ENCODE data around the gene TAGAP.

Gene TAGAP

GRCh38 chr6:159082039-159082815 lies 37.4 kb upstream of the TAGAP start:
- H3K36me3 ChIP-seq (ENCODE audit: insufficient read depth, low read depth, low read length) = no peaks in the 10 kb centered on the region
- no peak overlapping the region for H3K9ac ChIP-seq (ENCODE audit: low read depth, low read length)
- H3K9me3 ChIP-seq (ENCODE audit: insufficient read depth, low read depth, low read length) = no peaks in the 10 kb centered on the region
- H3K4me1 ChIP-seq (ENCODE audit: insufficient read depth, low read length) = no peaks in the 10 kb centered on the region
- H3K27me3 ChIP-seq (ENCODE audit: insufficient read depth, low read length) = no peaks in the 10 kb centered on the region
- no peak overlapping the region for H3K4me3 ChIP-seq (ENCODE audit: low read length)
- no peak overlapping the region for H3K27ac ChIP-seq (ENCODE audit: low read length)

GRCh38 chr6:159080217-159080976 lies 35.6 kb upstream of the TAGAP start:
- Histone ChIP-seq H3K27ac (ENCODE audit: low read length) (no peak overlapping the region), H3K4me3 (ENCODE audit: low read length) (no peak overlapping the region)

DNA sequence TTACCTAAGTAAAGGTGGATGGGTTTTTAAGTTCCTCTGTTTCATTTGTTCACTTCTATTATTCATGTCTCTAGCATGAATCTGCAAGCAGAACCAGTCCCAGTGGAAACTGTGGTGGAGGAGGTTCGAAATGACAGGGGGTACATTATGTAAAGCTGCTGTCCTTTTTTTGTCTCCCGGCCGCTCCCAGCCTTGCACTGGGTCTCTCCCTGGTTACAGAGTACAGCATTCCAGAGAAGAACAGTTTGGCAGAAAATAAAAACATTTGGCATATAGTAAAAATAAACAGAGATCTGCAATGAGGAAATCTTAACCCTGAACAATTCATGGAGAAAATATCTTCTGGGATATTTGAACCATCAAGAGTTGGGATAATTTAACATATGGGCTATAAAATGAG lies 34.6 kb upstream of the TAGAP start:
- Histone ChIP-seq H3K9me3 (ENCODE audit: insufficient read depth, low read depth, low read length) (no peaks in the 10 kb centered on the region), H3K27me3 (ENCODE audit: insufficient read depth, low read length) (no peaks in the 10 kb centered on the region), H3K9ac (ENCODE audit: low read depth, low read length) (no peak overlapping the region), H3K27ac (ENCODE audit: low read length) (no peak overlapping the region), H3K36me3 (ENCODE audit: insufficient read depth, low read depth, low read length) (no peaks in the 10 kb centered on the region), H3K4me1 (ENCODE audit: insufficient read depth, low read length) (no peaks in the 10 kb centered on the region), H3K4me3 (ENCODE audit: low read length) (no peak overlapping the region)

More at GRCh38 chr6:159080217-159080976, 35.6 kb upstream of the TAGAP start:
- no peaks in the 10 kb centered on the region for H3K4me1 ChIP-seq (ENCODE audit: insufficient read depth, low read length)
- no peaks in the 10 kb centered on the region for H3K27me3 ChIP-seq (ENCODE audit: insufficient read depth, low read length)
- no peaks in the 10 kb centered on the region for H3K36me3 ChIP-seq (ENCODE audit: insufficient read depth, low read depth, low read length)
- no peak overlapping the region for H3K9ac ChIP-seq (ENCODE audit: low read depth, low read length)
- H3K9me3 ChIP-seq (ENCODE audit: insufficient read depth, low read depth, low read length) = no peaks in the 10 kb centered on the region

DNA sequence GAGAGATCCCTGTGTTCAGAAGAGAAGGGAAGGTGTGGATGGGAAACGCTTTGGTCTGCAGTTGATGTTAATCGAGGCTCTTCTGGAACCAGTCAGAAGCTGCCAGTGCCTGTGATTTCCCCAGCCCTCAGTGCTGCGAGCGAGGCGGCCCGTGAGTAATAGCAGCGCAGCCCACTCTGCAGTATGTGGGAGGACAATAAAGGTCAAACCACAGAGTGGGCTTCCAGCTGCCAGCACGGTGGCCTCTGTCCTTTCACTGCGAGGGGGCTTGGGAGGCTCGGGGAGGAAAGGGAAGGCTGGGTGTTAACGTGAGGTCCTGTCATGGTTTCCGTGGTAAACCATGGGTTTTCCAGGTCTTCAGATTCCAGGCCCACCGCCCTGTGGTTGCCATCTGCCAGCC lies 32.3 kb upstream of the TAGAP start:
- H3K9me3 ChIP-seq (ENCODE audit: insufficient read depth, low read depth, low read length) = no peaks in the 10 kb centered on the region
- no peak overlapping the region for H3K9ac ChIP-seq (ENCODE audit: low read depth, low read length)
- no peak overlapping the region for H3K4me3 ChIP-seq (ENCODE audit: low read length)
- H3K27me3 ChIP-seq (ENCODE audit: insufficient read depth, low read length) = no peaks in the 10 kb centered on the region
- H3K36me3 ChIP-seq (ENCODE audit: insufficient read depth, low read depth, low read length) = no peaks in the 10 kb centered on the region
- no peak overlapping the region for H3K27ac ChIP-seq (ENCODE audit: low read length)
- no peaks in the 10 kb centered on the region for H3K4me1 ChIP-seq (ENCODE audit: insufficient read depth, low read length)

GRCh38 chr6:159075506-159076228 lies 30.9 kb upstream of the TAGAP start:
- H3K4me1 ChIP-seq (ENCODE audit: insufficient read depth, low read length) = no peaks in the 10 kb centered on the region
- no peaks in the 10 kb centered on the region for H3K36me3 ChIP-seq (ENCODE audit: insufficient read depth, low read depth, low read length)
- H3K27ac ChIP-seq (ENCODE audit: low read length) = no peak overlapping the region
- no peak overlapping the region for H3K4me3 ChIP-seq (ENCODE audit: low read length)
- H3K9me3 ChIP-seq (ENCODE audit: insufficient read depth, low read depth, low read length) = no peaks in the 10 kb centered on the region
- no peaks in the 10 kb centered on the region for H3K27me3 ChIP-seq (ENCODE audit: insufficient read depth, low read length)
- H3K9ac ChIP-seq (ENCODE audit: low read depth, low read length) = no peak overlapping the region

DNA sequence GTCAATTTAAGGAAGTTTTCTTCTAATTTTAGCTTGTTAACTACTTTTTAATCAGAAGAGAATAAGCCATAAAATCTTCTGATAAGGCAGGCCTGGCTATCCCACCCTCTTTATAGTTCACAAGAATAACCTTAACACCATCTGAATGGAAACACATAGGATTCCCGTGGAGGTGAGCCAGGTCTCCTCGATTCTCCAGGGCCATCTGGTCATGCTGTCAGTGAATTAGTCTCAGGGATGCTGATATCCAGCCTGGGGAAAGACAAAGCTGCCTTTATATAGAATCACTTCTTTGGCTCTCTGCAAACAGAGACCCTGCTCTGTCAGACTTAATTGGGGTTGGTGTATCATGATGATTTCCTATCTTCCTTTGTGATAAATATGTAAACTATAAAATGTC lies 30.1 kb upstream of the TAGAP start:
- H3K36me3 ChIP-seq (ENCODE audit: insufficient read depth, low read depth, low read length) = no peaks in the 10 kb centered on the region
- H3K4me1 ChIP-seq (ENCODE audit: insufficient read depth, low read length) = no peaks in the 10 kb centered on the region
- no peak overlapping the region for H3K9ac ChIP-seq (ENCODE audit: low read depth, low read length)
- peaks cover 3% of the 10 kb centered on the region for H3K27me3 ChIP-seq (ENCODE audit: insufficient read depth, low read length)
- no peak overlapping the region for H3K27ac ChIP-seq (ENCODE audit: low read length)
- no peak overlapping the region for H3K4me3 ChIP-seq (ENCODE audit: low read length)
- no peaks in the 10 kb centered on the region for H3K9me3 ChIP-seq (ENCODE audit: insufficient read depth, low read depth, low read length)

DNA sequence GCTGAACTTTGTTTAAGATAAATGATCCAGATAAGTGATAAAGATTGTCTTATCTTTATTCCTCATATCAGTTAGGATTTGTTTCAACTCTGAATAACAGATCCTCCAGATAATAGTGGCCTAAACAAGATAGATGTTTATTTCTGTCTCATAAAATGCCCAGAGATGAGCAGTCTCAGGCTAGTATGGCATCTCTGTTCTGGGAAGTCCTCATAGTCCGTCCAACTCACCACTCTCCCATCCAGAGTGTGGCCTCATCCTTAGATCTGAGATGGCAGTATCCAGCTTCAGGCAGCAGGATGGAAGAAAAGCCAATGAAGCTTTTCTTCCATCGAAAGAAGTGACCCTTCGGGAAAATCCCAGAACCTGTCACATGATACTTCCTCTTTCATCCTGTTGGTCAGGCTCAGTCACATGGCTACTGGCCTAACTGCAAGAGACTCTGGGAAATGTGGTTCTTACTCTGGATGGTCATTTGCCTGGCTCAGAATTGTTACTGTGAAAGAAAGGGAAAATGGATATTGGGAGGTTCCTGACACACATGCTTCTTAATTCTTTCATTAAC lies 29.4 kb upstream of the TAGAP start:
- H3K27me3 ChIP-seq (ENCODE audit: insufficient read depth, low read length) = peaks cover 10% of the 10 kb centered on the region
- H3K9me3 ChIP-seq (ENCODE audit: insufficient read depth, low read depth, low read length) = no peaks in the 10 kb centered on the region
- peak overlapping the region; percentile 64; the same call in 1 of the 2 replicates for H3K9ac ChIP-seq (ENCODE audit: low read depth, low read length)
- H3K36me3 ChIP-seq (ENCODE audit: insufficient read depth, low read depth, low read length) = no peaks in the 10 kb centered on the region
- H3K27ac ChIP-seq (ENCODE audit: low read length) = no peak overlapping the region
- H3K4me3 ChIP-seq (ENCODE audit: low read length) = peak overlapping the region; percentile 75
- H3K4me1 ChIP-seq (ENCODE audit: insufficient read depth, low read length) = peaks cover 3% of the 10 kb centered on the region; the same call in 1 of the 2 replicates

GRCh38 chr6:159071843-159072769 lies 27.3 kb upstream of the TAGAP start:
- H3K27ac ChIP-seq (ENCODE audit: low read length) = no peak overlapping the region
- H3K9ac ChIP-seq (ENCODE audit: low read depth, low read length) = no peak overlapping the region
- no peaks in the 10 kb centered on the region for H3K36me3 ChIP-seq (ENCODE audit: insufficient read depth, low read depth, low read length)
- H3K4me3 ChIP-seq (ENCODE audit: low read length) = no peak overlapping the region
- H3K4me1 ChIP-seq (ENCODE audit: insufficient read depth, low read length) = peaks cover 3% of the 10 kb centered on the region; the same call in 1 of the 2 replicates
- peaks cover 23% of the 10 kb centered on the region for H3K27me3 ChIP-seq (ENCODE audit: insufficient read depth, low read length)
- H3K9me3 ChIP-seq (ENCODE audit: insufficient read depth, low read depth, low read length) = no peaks in the 10 kb centered on the region

DNA sequence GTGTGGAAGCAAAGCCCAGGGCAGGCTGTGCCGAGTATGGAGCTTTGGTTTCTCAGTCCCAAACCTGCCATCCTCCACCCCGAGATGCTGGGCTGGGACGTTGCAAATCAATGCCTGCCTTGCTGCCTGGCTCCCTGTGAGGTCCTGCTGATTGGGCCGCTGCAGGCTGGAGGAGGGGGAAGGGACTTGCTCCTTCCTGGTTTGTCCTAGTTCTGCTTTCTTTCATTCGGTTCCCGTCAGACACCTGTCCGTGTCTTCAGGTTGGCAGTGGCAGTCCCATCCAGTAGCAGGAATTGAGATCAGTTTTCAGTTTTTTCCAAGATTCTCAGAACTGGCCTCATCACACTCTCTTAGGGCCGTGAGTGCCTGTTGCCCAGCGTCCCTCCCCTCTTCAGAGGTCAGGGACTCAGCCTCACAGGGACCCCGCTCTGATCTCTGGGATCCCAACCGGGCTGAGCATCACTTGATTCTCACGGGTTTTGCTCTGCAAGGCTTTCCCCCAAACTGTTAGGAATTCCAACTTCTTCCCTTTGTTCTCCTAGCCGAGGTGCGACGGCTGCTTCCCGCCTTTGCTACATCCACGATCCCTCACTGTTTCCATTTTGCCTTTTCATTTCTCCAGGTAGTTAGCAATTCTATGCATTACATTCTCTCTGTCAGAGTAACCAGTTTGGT lies 24.2 kb upstream of the TAGAP start:
- peak overlapping the region; percentile 4; the same call in 1 of the 2 replicates for H3K9ac ChIP-seq (ENCODE audit: low read depth, low read length)
- H3K27me3 ChIP-seq (ENCODE audit: insufficient read depth, low read length) = peaks cover 34% of the 10 kb centered on the region
- H3K36me3 ChIP-seq (ENCODE audit: insufficient read depth, low read depth, low read length) = no peaks in the 10 kb centered on the region
- peak overlapping the region; percentile 43; the same call in 1 of the 2 replicates for H3K4me3 ChIP-seq (ENCODE audit: low read length)
- H3K4me1 ChIP-seq (ENCODE audit: insufficient read depth, low read length) = peaks cover 3% of the 10 kb centered on the region; the same call in 1 of the 2 replicates
- H3K9me3 ChIP-seq (ENCODE audit: insufficient read depth, low read depth, low read length) = no peaks in the 10 kb centered on the region
- H3K27ac ChIP-seq (ENCODE audit: low read length) = no peak overlapping the region

GRCh38 chr6:159067334-159067733 lies 22.5 kb upstream of the TAGAP start:
- no peak overlapping the region for H3K27ac ChIP-seq (ENCODE audit: low read length)
- H3K9ac ChIP-seq (ENCODE audit: low read depth, low read length) = no peak overlapping the region
- H3K27me3 ChIP-seq (ENCODE audit: insufficient read depth, low read length) = peaks cover 36% of the 10 kb centered on the region
- H3K4me3 ChIP-seq (ENCODE audit: low read length) = no peak overlapping the region
- no peaks in the 10 kb centered on the region for H3K36me3 ChIP-seq (ENCODE audit: insufficient read depth, low read depth, low read length)
- H3K9me3 ChIP-seq (ENCODE audit: insufficient read depth, low read depth, low read length) = no peaks in the 10 kb centered on the region
- peaks cover 3% of the 10 kb centered on the region; the same call in 1 of the 2 replicates for H3K4me1 ChIP-seq (ENCODE audit: insufficient read depth, low read length)
